ENCODE results near the gene ARHGAP8. TPM values are rescaled to one million over a fixed set of nuclear protein-coding genes. Genes with fewer than 3 reads are reported as not detected.
A peak's percentile ranks its signal among the peaks of the same experiment; 100 is the strongest.
"Not testable (repeated sequence)": the region's sequence is repeated elsewhere in the genome, so short reads cannot be mapped to it uniquely, and the experiment has no call there.

The ARHGAP8 gene
- total RNA-seq, 2 donors from 2014 or later: 2.3 TPM; not detected in 1

DNA sequence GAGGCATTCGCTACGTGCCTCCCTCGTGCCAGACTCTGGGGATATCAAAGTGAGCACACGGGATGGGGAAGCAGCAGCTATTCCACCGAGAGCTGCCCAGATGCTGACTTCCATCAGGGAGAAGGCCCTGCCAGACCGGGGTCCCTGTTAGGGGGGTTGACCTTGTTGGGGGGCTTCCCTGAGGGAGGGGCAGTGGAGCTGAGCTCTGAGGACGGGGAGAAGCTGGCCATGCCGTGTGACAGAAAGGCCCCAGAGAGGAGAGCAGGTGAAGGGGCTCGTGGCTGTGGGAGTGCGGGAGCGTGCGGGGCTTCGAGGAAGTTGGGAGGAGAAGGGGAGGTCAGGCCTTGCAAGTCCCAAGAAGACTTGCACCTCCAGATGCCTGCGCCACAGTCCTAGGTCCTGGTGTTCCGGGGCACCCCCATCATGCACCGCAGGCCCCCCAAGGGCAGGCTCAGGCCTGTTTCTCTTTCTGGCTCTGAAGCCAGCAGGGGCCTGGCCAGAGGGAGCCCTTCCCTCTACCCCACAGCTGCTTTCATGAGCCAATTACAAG, 94.4 kb downstream of the ARHGAP8 start:
- H3K36me3 Mint-ChIP-seq (ENCODE audit: low read depth): no peaks in the 10 kb centered on the region
- H3K27me3 Mint-ChIP-seq: no peaks in the 10 kb centered on the region
- peaks cover 5% of the 10 kb centered on the region for H3K9me3 Mint-ChIP-seq
- no peaks in the 10 kb centered on the region for H3K4me1 Mint-ChIP-seq
- H3K27ac Mint-ChIP-seq: no peak overlapping the region
- ATAC-seq (replicated peaks): no peak
- no peak overlapping the region for H3K4me3 Mint-ChIP-seq

DNA sequence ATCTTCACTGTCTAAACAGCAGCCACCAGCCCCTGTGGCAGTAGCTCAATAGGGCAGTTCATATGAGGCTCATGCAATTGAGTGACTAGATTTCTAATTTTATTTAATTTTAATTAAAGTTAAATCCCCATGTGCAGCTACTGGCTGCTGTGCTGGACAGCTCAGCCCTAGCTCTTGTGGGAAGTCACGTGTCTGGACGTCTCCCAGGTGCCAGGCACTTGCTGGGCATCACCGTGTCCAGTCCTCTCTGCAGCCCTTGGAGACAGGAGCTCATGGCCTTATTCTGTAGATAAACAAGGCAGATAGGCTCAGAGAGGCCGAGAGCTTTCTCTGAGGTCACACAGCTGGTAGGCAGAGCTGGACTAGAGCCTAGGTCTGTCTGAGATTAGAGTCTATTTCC, 95.0 kb downstream of the ARHGAP8 start:
- Mint-ChIP-seq H3K4me3 (no peak overlapping the region), H3K27me3 (no peaks in the 10 kb centered on the region), H3K36me3 (ENCODE audit: low read depth) (no peaks in the 10 kb centered on the region), H3K9me3 (peaks cover 5% of the 10 kb centered on the region), H3K27ac (no peak overlapping the region), H3K4me1 (no peaks in the 10 kb centered on the region)
- no peak for ATAC-seq (replicated peaks)

DNA sequence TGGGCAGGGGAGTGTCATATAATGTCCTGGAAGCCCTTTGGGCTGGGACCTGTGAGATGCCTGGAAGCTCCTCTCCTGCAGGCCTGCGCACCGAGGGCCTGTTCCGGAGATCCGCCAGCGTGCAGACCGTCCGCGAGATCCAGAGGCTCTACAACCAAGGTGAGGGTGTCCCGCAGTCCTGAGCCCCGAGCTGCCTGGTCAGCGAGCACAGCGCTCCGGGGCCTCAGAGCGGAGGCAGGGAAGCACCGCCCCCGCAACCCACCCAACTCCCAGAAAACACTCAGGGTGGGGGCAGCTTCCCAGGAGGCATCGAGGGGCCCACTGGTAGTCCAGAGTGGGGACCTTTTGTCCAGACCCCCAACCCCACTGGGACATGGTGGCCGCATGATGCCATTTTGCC, 95.5 kb downstream of the ARHGAP8 start:
- no peak for ATAC-seq (replicated peaks)
- H3K4me3 Mint-ChIP-seq: no peak overlapping the region
- H3K4me1 Mint-ChIP-seq: no peaks in the 10 kb centered on the region

DNA sequence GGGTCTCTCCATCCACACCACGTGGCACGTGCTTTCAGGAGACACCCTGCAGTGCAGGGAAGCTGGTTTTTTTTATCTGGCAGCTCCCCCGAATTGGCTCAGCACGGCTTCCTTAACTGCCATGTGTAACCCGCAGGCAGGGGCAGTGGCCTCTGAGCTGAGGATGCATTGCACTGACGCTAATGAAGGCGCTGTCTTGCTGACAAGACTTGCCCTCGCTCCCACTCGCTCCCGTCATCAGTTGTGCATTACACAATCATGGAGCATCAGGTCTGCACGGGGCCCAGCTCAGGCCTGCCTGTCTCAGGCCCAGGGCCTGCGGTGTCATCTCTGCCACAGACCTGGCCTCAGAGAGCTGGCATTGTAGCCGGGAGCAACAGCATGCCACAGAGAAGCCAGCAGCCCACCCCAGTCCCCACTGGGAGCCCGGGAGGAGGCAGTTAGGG, 95.9 kb downstream of the ARHGAP8 start:
- no peak overlapping the region for H3K4me3 Mint-ChIP-seq
- H3K27me3 Mint-ChIP-seq: no peaks in the 10 kb centered on the region
- ATAC-seq (replicated peaks): no peak
- no peaks in the 10 kb centered on the region for H3K36me3 Mint-ChIP-seq (ENCODE audit: low read depth)
- peaks cover 5% of the 10 kb centered on the region for H3K9me3 Mint-ChIP-seq
- H3K4me1 Mint-ChIP-seq: no peaks in the 10 kb centered on the region
- no peak overlapping the region for H3K27ac Mint-ChIP-seq

More for the DNA sequence above, 95.5 kb downstream of the ARHGAP8 start:
- Mint-ChIP-seq H3K27ac (no peak overlapping the region), H3K9me3 (peaks cover 5% of the 10 kb centered on the region), H3K27me3 (no peaks in the 10 kb centered on the region), H3K36me3 (ENCODE audit: low read depth) (no peaks in the 10 kb centered on the region)

DNA sequence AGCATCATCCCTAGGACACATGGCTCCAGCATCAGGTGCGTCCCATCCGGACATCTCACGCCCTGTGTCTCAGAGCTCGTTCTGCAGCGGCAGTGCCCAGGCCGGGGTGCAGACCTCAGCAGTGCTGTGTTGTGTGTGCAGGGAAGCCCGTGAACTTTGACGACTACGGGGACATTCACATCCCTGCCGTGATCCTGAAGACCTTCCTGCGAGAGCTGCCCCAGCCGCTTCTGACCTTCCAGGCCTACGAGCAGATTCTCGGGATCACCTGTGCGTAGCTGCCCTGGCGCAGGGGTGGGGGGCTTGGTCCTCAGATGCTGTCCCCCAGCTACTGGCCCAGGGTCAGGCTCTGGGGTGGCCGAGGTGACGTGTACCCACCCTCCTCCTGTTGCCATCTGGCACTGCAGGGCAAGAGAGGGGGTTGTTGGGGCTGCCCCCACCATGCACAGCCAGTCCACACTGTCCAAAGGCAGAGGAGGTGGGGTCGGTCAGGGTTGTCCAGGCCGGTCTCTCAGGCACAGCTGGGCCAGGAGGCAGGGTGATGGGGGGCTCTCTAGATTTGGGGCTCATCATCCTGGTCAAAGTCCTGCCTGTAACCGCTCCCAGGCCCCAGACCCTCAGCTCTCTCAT, 96.5 kb downstream of the ARHGAP8 start:
- no peaks in the 10 kb centered on the region for H3K4me1 Mint-ChIP-seq
- H3K9me3 Mint-ChIP-seq: peaks cover 5% of the 10 kb centered on the region
- no peak for ATAC-seq (replicated peaks)
- H3K36me3 Mint-ChIP-seq (ENCODE audit: low read depth): no peaks in the 10 kb centered on the region
- H3K27me3 Mint-ChIP-seq: no peaks in the 10 kb centered on the region
- no peak overlapping the region for H3K27ac Mint-ChIP-seq
- no peak overlapping the region for H3K4me3 Mint-ChIP-seq

DNA sequence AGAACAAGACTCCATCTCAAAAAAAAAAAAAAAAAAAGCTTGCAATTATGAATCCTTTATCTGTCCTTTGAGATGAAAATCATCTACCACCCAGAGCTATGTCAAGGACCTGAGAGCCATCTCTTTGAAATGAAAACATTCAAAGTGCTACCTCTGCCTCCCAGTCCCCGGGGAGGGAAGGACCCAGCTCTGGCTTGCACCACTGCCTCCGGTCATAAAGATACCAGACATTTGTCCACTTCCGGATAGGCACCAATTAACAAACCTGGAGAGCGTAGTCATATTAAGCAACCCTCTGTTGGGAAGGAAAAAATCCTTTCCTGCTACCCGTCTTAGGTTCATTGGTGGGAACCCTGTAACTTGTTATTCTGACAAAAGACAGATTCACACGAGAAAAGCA, 98.6 kb downstream of the ARHGAP8 start:
- Mint-ChIP-seq H3K4me1 (peaks cover 3% of the 10 kb centered on the region), H3K36me3 (ENCODE audit: low read depth) (no peaks in the 10 kb centered on the region), H3K9me3 (no peaks in the 10 kb centered on the region), H3K27me3 (no peaks in the 10 kb centered on the region), H3K4me3 (no peak overlapping the region), H3K27ac (no peak overlapping the region)
- no peak for ATAC-seq (replicated peaks)

DNA sequence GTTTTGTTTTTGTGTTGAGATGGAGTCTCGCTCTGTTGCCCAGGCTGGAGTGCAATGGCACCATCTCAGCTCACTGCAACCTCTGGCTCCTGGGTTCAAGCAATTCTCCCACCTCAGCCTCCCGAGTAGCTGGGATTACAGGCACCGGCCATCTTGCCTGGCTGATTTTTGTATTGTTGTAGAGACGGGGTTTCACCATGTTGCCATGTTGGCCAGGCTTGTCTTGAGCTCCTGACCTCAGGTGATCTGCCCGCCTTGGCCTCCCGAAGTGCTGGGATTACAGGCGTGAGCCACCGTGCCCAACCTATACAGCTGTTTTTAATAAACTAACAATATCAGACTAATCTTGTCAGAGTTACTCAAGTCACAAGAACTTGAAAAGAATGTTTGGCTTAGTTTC, 102.3 kb downstream of the ARHGAP8 start:
- H3K27me3 Mint-ChIP-seq; H3K27ac Mint-ChIP-seq; H3K4me3 Mint-ChIP-seq; H3K4me1 Mint-ChIP-seq; ATAC-seq (replicated peaks); H3K36me3 Mint-ChIP-seq (ENCODE audit: low read depth); H3K9me3 Mint-ChIP-seq: not testable (repeated sequence)

DNA sequence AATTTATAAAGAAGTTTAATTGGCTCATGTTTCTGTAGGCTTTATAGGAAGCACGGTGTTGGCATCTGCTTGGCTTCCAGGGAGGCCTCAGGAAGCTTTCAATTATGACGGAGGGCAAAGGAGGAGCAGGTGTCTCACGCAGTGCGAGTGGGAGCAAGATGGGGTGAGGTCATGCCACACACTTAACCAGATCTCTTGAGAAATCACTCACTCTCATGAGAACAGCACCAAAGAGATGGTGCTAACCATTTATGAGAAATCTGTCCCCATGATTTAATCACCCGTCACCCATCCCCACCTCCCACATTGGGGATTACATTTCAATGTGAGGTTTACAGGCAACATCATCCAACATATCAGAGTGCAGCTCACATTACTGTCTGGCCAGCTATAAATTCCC, 103.5 kb downstream of the ARHGAP8 start:
- peak; percentile 92 for ATAC-seq (replicated peaks)
- H3K27ac Mint-ChIP-seq: no peak overlapping the region
- no peaks in the 10 kb centered on the region for H3K27me3 Mint-ChIP-seq
- no peak overlapping the region for H3K4me3 Mint-ChIP-seq
- peaks cover 4% of the 10 kb centered on the region for H3K4me1 Mint-ChIP-seq
- H3K9me3 Mint-ChIP-seq: no peaks in the 10 kb centered on the region
- no peaks in the 10 kb centered on the region for H3K36me3 Mint-ChIP-seq (ENCODE audit: low read depth)

DNA sequence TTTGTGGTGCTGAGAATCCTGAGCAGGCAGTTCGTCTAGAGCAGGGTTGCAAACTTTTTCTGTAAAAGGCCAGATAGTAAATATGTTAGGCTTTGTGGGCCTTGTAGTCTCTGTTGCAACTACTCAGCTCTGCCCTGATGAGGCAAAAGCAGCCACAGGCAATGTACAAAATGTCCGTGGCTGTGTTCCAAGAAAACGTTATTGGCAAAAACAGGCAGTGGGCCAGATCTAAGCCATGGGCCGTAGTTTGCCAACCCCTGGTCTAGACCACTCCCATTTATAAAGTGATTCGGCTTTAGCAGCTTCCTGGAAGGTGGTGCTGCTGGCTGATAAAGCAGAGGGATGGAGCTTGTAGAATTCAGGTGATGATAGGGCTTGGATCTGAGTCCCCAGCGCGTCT, 106.4 kb downstream of the ARHGAP8 start:
- ATAC-seq (replicated peaks); H3K36me3 Mint-ChIP-seq (ENCODE audit: low read depth); H3K27me3 Mint-ChIP-seq; H3K9me3 Mint-ChIP-seq; H3K4me1 Mint-ChIP-seq; H3K27ac Mint-ChIP-seq; H3K4me3 Mint-ChIP-seq: not testable (repeated sequence)

DNA sequence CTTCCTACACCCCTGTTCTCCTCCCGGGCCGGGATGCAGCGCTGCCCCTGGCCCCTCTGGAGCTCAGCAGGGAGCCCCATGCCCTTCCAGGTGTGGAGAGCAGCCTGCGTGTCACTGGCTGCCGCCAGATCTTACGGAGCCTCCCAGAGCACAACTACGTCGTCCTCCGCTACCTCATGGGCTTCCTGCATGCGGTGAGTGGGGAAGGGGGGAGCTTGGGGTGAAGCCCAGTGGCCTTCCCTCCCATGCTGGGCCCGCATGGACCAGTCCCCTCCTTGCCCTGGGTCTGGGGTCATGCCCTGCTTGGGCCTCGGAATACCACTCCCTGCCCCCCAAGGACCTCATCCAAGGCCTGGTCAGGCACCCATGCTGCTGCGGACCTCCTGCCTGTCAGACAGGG, 107.3 kb downstream of the ARHGAP8 start:
- no peak overlapping the region for H3K27ac Mint-ChIP-seq
- H3K4me1 Mint-ChIP-seq: peaks cover 4% of the 10 kb centered on the region
- H3K27me3 Mint-ChIP-seq: no peaks in the 10 kb centered on the region
- no peaks in the 10 kb centered on the region for H3K36me3 Mint-ChIP-seq (ENCODE audit: low read depth)
- no peak for ATAC-seq (replicated peaks)
- no peaks in the 10 kb centered on the region for H3K9me3 Mint-ChIP-seq
- H3K4me3 Mint-ChIP-seq: no peak overlapping the region

DNA sequence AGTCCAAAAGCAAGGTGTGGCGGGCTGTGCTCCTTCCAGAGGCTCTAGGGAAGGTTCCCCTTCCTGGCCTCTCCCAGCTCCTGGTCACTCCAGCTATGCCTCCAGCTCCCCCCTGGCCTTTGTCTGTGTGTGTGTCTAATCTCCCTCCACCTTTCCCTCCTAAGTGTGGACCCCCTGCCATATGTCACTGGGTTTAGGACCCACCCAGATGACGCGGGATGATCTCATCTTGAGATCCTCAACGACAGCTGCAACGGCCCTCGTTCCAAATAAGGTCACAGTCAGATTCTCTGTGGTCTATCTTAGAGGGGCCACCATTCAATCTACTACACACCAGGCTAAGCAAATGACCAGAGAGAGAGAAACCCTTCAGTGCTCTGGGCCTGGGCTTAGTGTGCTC, 107.9 kb downstream of the ARHGAP8 start:
- Mint-ChIP-seq H3K9me3 (no peaks in the 10 kb centered on the region), H3K36me3 (ENCODE audit: low read depth) (no peaks in the 10 kb centered on the region), H3K27ac (no peak overlapping the region), H3K4me1 (peaks cover 4% of the 10 kb centered on the region), H3K27me3 (no peaks in the 10 kb centered on the region), H3K4me3 (no peak overlapping the region)
- no peak for ATAC-seq (replicated peaks)

DNA sequence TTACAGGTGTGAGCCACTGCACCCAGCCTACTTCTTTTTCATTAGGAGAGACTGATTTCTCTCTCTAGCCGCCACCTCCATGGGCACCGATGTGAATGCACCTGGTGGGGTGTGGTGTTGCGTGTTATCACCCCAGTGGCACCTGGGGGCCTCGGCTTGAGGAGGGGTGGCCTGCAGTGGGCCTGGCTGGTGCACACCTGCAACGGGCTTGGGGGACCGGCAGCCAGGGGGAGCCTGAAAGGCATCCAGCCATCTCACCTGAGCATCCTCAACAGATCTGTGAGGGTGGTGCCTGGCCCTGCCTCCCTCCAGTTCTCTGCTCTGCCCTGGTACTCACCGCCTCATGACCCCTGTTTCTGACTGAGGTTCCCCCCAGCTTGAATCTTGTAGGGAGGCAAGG, 108.9 kb downstream of the ARHGAP8 start:
- H3K4me1 Mint-ChIP-seq: no peaks in the 10 kb centered on the region
- no peak overlapping the region for H3K27ac Mint-ChIP-seq
- no peaks in the 10 kb centered on the region for H3K36me3 Mint-ChIP-seq (ENCODE audit: low read depth)
- no peak for ATAC-seq (replicated peaks)
- H3K4me3 Mint-ChIP-seq: no peak overlapping the region
- no peaks in the 10 kb centered on the region for H3K27me3 Mint-ChIP-seq
- H3K9me3 Mint-ChIP-seq: no peaks in the 10 kb centered on the region

DNA sequence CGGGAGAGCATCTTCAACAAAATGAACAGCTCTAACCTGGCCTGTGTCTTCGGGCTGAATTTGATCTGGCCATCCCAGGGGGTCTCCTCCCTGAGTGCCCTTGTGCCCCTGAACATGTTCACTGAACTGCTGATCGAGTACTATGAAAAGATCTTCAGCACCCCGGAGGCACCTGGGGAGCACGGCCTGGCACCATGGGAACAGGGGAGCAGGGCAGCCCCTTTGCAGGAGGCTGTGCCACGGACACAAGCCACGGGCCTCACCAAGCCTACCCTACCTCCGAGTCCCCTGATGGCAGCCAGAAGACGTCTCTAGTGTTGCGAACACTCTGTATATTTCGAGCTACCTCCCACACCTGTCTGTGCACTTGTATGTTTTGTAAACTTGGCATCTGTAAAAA, 109.9 kb downstream of the ARHGAP8 start:
- H3K27ac Mint-ChIP-seq: no peak overlapping the region
- no peaks in the 10 kb centered on the region for H3K27me3 Mint-ChIP-seq
- H3K9me3 Mint-ChIP-seq: no peaks in the 10 kb centered on the region
- H3K36me3 Mint-ChIP-seq (ENCODE audit: low read depth): no peaks in the 10 kb centered on the region
- no peaks in the 10 kb centered on the region for H3K4me1 Mint-ChIP-seq
- H3K4me3 Mint-ChIP-seq: no peak overlapping the region
- no peak for ATAC-seq (replicated peaks)

DNA sequence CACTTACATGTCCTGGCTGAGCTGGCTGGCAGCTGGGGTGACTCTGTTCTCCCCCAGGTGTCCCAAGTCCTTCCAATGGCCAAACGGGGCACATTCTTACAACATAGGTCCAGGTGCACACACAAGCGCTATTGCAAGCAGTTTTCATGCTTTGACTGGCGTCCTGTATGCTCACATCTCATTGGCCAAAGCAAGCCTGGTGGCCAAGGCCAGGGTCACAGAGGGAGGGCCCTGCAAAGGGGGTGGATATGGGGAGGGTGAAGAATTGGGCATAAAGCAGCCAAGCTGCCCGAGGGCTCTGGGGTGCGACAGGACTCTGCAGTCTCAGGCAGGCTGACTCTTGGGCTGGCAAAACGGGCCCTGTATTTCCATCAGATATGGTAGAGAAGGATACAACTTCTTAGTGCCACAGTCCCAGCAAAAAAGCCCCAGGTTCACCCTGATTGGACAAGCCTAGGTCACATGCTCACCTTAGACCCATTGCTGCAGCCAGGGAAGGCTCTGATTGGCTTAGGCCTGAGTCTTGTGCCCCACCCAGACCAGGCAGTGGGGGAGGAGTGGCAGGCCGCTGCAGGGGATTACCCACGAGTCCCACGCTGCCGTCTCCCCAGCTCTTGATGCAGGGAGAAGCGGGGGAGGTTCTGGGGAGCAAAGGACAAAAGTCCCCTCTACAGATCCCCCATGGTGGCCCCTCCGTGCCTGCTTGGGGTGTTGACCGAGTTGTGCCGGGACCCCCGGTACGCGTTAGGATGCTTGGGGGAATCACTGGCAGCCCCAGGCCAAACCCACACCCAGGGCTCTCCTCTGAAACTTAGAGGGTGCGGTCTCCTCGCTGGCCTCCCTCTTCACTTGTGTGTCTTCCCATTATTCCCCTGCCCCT, 110.8 kb downstream of the ARHGAP8 start:
- Mint-ChIP-seq H3K4me3 (no peak overlapping the region), H3K36me3 (ENCODE audit: low read depth) (no peaks in the 10 kb centered on the region), H3K27me3 (no peaks in the 10 kb centered on the region), H3K27ac (no peak overlapping the region), H3K9me3 (no peaks in the 10 kb centered on the region), H3K4me1 (no peaks in the 10 kb centered on the region)
- no peak for ATAC-seq (replicated peaks)

All from activated T-helper 17 cell treated with anti-CD3 and anti-CD28 coated beads, Interleukin-2, amount 50 U/mL, for 72 hours (primary cell).